Stimulated activated naive CD8-positive, alpha-beta T cell treated with anti-CD3 and anti-CD28 coated beads, Interleukin-15, Interleukin-2, amounts not matched to agents 100 ng/mL and 50 ng/mL, for 24 hours (primary cell): Measurements from ENCODE around the gene TMIGD1.

Experiments used
- H3K27ac Mint-ChIP-seq: one replicate; pipeline ENCODE4 v1.8.0; 2021; ENCODE audit warnings: mild to moderate bottlenecking, mixed read lengths
- H3K27me3 Mint-ChIP-seq: one replicate; pipeline ENCODE4 v1.8.0; 2021; ENCODE audit warnings: mixed read lengths
- H3K36me3 Mint-ChIP-seq: one replicate; pipeline ENCODE4 v1.8.0; 2021; ENCODE audit warnings: low read depth, mixed read lengths
- H3K4me1 Mint-ChIP-seq: one replicate; pipeline ENCODE4 v1.8.0; 2021; ENCODE audit warnings: low read depth, mixed read lengths
- H3K4me3 Mint-ChIP-seq: one replicate; pipeline ENCODE4 v1.8.0; 2021; ENCODE audit warnings: mild to moderate bottlenecking, mixed read lengths
- H3K9me3 Mint-ChIP-seq: one replicate; pipeline ENCODE4 v1.8.0; 2021; ENCODE audit warnings: mixed read lengths

Gene TMIGD1

DNA sequence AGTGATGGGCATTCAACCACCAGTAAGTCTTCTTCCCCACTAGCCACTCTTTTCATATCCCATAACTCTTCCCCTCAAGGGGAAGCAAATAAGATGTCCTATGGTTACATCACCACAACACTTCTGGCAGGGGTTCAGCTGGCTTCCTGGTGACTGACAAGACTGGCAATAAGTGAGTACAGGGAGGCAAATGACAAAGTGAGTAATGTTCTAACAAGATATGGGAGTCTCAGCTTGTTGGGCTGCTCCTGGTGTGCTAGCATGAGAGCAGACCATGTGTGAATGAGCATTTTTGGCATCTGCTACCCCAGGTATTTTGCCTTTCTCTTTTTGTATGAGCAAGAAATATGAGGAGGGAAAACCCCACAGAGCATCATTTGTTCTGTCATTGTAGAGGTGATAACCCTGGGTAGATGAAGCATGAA lies 9.9 kb downstream of the TMIGD1 start:
- Mint-ChIP-seq H3K36me3 (no peaks in the 10 kb centered on the region), H3K4me3 (no peak overlapping the region), H3K27me3 (no peaks in the 10 kb centered on the region), H3K9me3 (no peaks in the 10 kb centered on the region), H3K27ac (peak overlapping the region; percentile 72), H3K4me1 (peaks cover 28% of the 10 kb centered on the region)

DNA sequence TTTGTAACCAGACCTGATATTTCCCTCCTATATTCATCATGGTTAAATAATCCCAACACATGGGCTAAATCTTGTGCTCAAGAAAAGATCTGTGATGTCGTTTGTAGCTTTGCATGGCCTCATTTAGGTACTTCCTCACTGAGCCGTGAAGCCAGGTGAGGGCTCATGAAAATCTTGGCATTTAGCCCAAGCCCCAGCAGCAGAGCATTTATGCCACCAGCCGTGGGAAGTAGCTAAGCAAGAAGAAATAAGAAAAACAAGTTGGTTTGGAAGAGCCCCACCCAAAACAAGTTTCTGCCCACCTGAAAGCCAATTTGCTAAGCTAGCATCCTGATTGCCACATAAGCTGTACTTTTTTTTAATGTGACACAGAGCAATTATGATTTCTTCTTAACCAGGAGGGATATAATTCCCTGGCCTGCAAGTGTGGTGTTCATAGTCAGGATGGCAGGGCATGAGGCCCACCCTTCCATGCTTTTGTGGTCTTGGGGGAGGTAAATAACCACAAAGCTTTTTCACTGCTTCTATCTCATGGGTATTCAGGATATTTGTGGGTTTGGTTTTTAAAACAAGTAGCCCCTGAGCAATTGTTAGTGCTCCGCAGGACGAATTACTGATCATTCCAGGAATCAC lies 10.5 kb downstream of the TMIGD1 start:
- Mint-ChIP-seq H3K4me3 (no peak overlapping the region), H3K36me3 (no peaks in the 10 kb centered on the region), H3K27me3 (no peaks in the 10 kb centered on the region), H3K27ac (peak overlapping the region; percentile 72), H3K4me1 (peaks cover 28% of the 10 kb centered on the region), H3K9me3 (no peaks in the 10 kb centered on the region)

DNA sequence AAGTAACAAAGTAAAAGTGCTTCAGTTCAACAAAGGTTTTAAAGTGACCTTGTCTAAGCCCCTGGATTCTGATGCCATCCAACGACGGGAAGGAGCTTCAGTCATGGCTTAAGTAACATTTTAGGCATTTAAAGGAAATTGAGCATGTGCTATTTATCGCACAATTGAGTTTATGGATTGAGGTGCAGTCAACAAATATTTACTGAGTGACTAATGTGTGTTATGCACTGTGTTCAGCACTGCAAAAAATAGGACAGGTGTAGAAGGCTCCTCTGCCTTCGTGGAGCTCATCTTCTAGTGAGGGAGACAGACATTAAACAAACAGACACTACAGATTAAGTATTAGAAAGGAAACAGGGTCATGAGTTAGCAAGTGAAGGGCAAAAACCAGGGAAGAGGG lies 12.5 kb downstream of the TMIGD1 start:
- Mint-ChIP-seq H3K27ac (no peak overlapping the region), H3K27me3 (no peaks in the 10 kb centered on the region), H3K9me3 (no peaks in the 10 kb centered on the region), H3K4me1 (peaks cover 28% of the 10 kb centered on the region), H3K36me3 (no peaks in the 10 kb centered on the region), H3K4me3 (no peak overlapping the region)

DNA sequence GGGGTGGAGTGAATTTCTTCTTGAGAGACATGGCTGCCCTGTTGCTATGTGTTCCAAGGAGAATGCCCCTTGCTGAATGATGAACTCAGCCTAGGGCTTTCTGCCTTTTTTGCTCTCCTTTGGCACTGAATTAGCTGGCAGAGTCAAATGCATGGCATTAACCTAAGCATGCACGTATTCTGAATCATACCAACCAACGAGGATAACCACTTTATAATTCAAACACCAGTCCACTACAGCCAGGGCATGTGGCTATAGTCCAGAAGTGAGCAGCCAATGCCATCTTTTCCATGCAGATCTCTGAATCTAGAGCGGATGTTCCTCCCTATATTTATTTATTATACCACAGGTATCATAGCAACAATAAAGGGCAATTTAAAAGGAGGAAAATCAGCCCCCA lies 15.7 kb downstream of the TMIGD1 start:
- Mint-ChIP-seq H3K4me3 (no peak overlapping the region), H3K4me1 (peaks cover 4% of the 10 kb centered on the region), H3K27ac (no peak overlapping the region), H3K36me3 (no peaks in the 10 kb centered on the region), H3K27me3 (no peaks in the 10 kb centered on the region), H3K9me3 (no peaks in the 10 kb centered on the region)

DNA sequence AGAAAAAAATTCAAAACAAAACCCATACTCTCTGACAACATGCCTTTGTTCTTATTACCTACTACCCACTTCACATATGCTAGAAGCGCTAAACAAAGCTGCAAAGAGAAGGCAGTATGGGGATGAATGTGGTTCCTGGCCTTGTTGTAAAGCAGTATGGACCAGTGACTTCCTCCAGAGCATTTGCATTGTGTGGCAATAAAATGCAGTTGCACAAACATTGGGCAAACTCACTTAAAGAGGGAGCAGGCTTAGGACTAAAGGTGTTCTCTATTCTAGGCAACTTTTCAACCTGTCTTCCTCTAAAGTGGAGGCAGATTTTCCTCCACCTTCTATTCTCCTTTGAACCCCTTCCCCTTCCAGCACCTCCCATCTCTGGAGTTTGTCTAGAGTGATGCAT lies 17.1 kb downstream of the TMIGD1 start:
- H3K36me3 Mint-ChIP-seq: no peaks in the 10 kb centered on the region
- no peaks in the 10 kb centered on the region for H3K27me3 Mint-ChIP-seq
- H3K27ac Mint-ChIP-seq: no peak overlapping the region
- H3K4me3 Mint-ChIP-seq: no peak overlapping the region
- no peaks in the 10 kb centered on the region for H3K9me3 Mint-ChIP-seq
- no peaks in the 10 kb centered on the region for H3K4me1 Mint-ChIP-seq

DNA sequence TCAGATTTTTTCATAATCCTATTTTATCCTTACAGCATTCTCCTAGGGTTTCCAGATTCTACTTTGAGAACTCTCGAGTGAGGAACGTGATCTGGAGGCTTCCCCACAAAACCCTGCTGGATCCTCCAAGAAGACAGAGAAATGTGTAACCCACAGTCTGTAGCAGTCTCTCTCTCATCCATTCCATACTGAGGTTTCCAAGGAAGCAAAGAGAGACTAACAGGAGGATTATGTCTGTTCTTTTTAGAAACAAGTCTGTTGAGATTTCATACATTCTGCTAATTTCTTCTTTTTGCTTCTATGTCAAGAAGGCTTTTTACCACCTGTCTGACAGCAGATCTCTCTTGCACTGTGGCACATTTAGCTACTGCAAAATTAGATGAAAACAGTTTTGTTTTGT lies 18.8 kb downstream of the TMIGD1 start:
- no peaks in the 10 kb centered on the region for H3K27me3 Mint-ChIP-seq
- H3K27ac Mint-ChIP-seq: no peak overlapping the region

DNA sequence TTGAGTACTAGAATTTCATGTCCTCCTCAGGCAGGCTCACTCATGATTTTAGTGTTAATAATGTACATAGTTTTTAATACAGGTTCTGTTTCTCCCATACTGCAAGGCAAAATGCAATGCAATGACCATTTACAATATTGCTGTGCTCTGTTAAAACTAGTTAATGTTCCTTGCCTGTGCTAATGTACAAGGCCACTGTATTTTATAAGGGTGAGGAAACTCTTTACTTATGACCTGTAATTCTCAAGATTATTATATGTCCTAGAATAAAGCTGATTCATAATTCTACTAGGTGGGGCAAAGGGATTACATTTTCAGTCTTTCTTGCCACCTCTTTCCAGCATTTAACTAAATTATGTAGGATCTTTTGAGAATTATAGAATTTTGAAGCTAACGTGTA lies 19.4 kb downstream of the TMIGD1 start:
- Mint-ChIP-seq H3K4me1 (no peaks in the 10 kb centered on the region), H3K4me3 (no peak overlapping the region), H3K9me3 (no peaks in the 10 kb centered on the region), H3K27me3 (no peaks in the 10 kb centered on the region), H3K27ac (no peak overlapping the region), H3K36me3 (no peaks in the 10 kb centered on the region)

More for the DNA sequence above, 18.8 kb downstream of the TMIGD1 start:
- Mint-ChIP-seq H3K4me1 (no peaks in the 10 kb centered on the region), H3K36me3 (no peaks in the 10 kb centered on the region), H3K4me3 (no peak overlapping the region), H3K9me3 (no peaks in the 10 kb centered on the region)

DNA sequence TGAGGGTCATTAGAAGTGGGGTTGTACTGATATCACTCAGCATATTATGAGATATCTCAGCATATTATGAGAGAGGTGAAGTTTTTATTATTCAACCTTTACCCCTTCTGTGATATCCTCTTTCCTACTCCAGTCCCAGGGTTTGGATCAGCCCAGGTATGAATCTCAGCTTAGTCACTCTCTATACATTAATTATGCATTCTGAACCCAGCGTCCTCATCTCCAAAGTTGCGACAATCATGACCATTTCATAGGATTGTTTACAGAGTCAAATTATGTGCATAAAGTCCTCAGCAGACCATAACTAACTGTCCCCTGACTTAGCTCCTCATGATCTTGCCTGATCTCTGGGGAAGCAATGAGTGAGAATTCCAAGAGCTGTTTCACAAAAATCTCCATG lies 21.6 kb downstream of the TMIGD1 start:
- no peaks in the 10 kb centered on the region for H3K9me3 Mint-ChIP-seq
- H3K36me3 Mint-ChIP-seq: no peaks in the 10 kb centered on the region
- H3K4me3 Mint-ChIP-seq: no peak overlapping the region
- H3K27ac Mint-ChIP-seq: no peak overlapping the region
- no peaks in the 10 kb centered on the region for H3K4me1 Mint-ChIP-seq
- H3K27me3 Mint-ChIP-seq: no peaks in the 10 kb centered on the region

DNA sequence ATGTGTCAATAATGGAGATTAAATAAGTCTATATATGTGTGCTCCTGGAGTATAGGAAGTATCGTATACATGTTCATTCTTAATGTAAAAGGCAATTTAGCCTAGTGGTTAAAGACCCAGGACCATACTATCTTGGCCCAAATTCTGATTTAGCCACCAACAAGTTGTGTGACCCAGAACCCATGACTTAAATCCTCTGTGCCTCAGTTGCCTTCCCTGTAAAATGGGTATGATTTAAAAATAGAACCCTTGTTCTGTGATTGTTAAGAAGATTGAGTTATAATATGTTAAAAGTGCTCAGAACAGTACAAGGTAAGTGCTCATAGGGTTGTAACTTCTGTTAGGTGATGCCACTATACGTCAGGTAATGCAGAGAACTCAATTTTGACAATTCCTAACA lies 23.3 kb downstream of the TMIGD1 start:
- no peaks in the 10 kb centered on the region for H3K27me3 Mint-ChIP-seq
- no peaks in the 10 kb centered on the region for H3K4me1 Mint-ChIP-seq
- H3K9me3 Mint-ChIP-seq: no peaks in the 10 kb centered on the region
- no peaks in the 10 kb centered on the region for H3K36me3 Mint-ChIP-seq
- H3K4me3 Mint-ChIP-seq: no peak overlapping the region
- no peak overlapping the region for H3K27ac Mint-ChIP-seq

DNA sequence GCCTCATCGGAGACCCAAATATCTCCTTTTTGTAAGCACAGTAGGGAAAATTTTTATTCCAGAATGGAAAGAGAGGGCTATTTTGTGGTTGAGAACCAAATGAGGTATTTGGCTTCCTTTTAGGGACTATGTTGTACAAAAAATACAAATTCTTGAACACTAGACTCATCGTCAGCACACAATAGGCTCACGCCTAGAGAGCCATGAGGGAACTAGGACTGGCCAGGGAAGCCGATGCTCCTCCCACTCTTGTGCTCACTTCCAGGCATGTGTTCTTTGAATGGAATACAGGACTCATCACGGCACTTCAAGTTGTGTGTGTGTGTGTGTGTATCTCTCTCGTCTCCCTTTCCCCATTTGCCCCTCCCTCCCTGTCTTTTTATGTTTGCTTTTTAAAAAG lies 24.3 kb downstream of the TMIGD1 start:
- no peaks in the 10 kb centered on the region for H3K9me3 Mint-ChIP-seq

DNA sequence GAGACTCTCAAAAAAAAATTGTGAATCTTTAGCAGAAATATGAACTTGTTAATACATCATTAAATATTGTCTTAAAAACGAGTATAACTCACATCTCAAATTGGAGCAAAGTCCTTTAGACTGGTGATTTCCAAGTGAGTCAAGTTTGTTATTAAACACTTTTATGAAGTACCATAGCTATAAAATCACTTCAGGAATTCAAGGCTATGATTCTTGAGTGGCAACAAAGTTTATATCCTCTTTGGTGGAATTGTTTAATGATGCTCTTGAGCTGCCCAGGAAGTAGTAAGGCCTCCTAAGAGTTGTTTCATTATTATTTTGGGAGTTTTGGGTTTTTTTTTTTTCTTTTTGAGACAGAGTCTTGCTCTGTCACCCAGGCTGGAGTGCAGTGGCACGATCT lies 25.5 kb downstream of the TMIGD1 start:
- Mint-ChIP-seq H3K27ac (no peak overlapping the region), H3K36me3 (no peaks in the 10 kb centered on the region), H3K9me3 (no peaks in the 10 kb centered on the region), H3K27me3 (no peaks in the 10 kb centered on the region), H3K4me3 (no peak overlapping the region), H3K4me1 (no peaks in the 10 kb centered on the region)

More for the DNA sequence above, 24.3 kb downstream of the TMIGD1 start:
- Mint-ChIP-seq H3K4me3 (no peak overlapping the region), H3K36me3 (no peaks in the 10 kb centered on the region), H3K4me1 (no peaks in the 10 kb centered on the region), H3K27me3 (no peaks in the 10 kb centered on the region), H3K27ac (no peak overlapping the region)

DNA sequence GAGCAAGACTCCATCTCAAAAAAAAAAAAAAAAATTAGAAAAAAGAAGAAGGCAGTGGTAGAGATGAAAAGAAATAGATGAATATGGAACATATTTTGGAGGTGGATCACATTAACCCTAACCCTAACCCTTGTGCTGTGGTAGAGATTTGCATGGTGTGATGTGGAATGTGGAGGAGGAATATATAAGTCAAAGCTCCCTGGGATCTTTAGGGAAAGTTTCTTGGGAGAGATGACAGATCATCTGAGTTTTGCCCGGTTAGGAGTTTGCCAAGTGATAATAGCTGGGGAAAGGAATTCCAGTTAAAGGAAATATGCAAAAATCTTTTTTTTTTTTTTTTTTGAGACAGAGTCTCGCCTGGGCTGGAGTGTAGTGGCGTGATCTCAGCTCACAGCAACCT lies 29.1 kb downstream of the TMIGD1 start:
- Mint-ChIP-seq H3K27ac (no peak overlapping the region), H3K27me3 (no peaks in the 10 kb centered on the region), H3K4me1 (peaks cover 12% of the 10 kb centered on the region), H3K4me3 (no peak overlapping the region), H3K36me3 (no peaks in the 10 kb centered on the region), H3K9me3 (peaks cover 6% of the 10 kb centered on the region)

DNA sequence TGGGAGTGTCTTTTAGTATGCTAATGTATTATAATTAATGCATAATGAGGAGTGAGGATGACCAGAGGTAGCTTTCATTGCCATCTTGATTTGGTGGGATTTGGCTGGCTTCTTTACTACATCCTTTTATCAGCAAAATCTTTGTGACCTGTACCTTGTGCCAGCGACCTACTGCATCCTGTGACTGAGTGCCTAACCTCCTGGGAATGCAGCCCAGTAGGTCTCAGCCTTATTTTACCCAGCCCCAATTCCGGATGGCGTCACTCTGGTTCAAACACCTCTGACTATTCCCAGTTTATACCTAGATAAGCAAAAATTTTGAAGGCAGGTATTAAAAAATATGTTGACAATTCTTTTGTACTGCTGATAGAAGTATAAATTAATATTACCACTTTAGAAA lies 31.6 kb downstream of the TMIGD1 start:
- Mint-ChIP-seq H3K36me3 (no peaks in the 10 kb centered on the region), H3K4me1 (peaks cover 12% of the 10 kb centered on the region), H3K27me3 (no peaks in the 10 kb centered on the region), H3K27ac (no peak overlapping the region), H3K9me3 (peaks cover 6% of the 10 kb centered on the region), H3K4me3 (no peak overlapping the region)

DNA sequence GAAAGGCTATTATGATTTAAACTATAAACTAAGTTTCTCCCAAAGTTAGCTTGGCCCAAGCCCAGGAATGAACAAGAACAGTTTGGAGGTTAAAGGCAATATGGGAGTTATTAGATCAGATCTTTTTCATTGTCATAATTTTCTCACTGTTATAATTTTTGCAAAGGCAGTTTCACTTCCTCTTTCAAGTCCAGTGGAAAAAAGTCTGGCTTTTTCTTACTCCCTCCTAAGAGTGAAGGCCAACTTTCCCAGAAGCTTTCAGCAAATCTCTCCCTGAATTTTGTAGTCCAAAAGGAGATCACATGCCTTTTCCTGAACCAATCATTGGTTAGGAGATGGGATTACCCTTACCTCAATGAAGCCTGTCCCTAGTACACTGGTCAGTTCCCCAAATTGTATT lies 33.0 kb downstream of the TMIGD1 start:
- Mint-ChIP-seq H3K27me3 (no peaks in the 10 kb centered on the region), H3K9me3 (peaks cover 6% of the 10 kb centered on the region), H3K4me3 (no peak overlapping the region), H3K36me3 (no peaks in the 10 kb centered on the region), H3K27ac (no peak overlapping the region), H3K4me1 (peaks cover 12% of the 10 kb centered on the region)

DNA sequence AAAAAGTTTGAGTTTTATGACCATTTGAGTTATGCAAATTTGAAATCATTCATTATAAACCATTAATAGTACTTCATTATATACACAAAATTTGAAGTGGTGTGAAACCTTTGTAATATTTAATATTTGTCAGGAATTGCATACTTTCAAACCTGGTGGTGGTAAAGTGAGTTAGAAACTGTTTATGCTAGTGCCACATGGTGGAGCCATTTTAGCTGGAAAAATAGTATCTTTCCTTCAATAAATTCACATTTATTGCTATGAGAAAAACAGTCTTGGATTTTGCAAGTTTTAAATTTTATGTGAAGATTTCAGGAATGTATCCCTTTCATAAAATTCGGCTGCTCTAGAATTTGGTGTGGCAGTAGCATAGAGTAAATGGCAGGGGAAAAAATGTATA lies 34.9 kb downstream of the TMIGD1 start:
- H3K27ac Mint-ChIP-seq: no peak overlapping the region
- peaks cover 6% of the 10 kb centered on the region for H3K9me3 Mint-ChIP-seq
- H3K4me1 Mint-ChIP-seq: peaks cover 12% of the 10 kb centered on the region
- H3K27me3 Mint-ChIP-seq: no peaks in the 10 kb centered on the region
- no peak overlapping the region for H3K4me3 Mint-ChIP-seq
- H3K36me3 Mint-ChIP-seq: no peaks in the 10 kb centered on the region

DNA sequence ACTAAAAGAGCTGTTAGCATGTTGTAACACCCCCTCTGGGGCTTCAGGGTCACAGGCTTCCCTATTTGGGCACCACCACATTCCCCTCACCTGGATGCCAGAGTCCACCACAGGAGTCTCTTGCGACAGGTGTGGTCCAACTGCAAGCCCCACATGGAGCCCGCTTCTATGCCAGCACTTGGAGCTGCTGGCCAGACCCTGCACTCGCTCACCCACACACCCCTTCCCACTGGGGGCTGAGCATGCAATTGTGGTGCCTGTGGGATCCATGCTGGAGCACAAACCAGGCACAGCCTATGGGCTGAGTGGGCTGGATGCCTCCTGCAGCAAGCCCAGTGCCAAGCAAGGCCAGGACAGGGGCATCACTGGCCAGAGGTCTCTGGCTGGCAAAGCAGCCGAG lies 36.1 kb downstream of the TMIGD1 start:
- no peaks in the 10 kb centered on the region for H3K27me3 Mint-ChIP-seq

More for the DNA sequence above, 36.1 kb downstream of the TMIGD1 start:
- H3K27ac Mint-ChIP-seq: no peak overlapping the region
- H3K9me3 Mint-ChIP-seq: peaks cover 6% of the 10 kb centered on the region
- no peak overlapping the region for H3K4me3 Mint-ChIP-seq
- H3K36me3 Mint-ChIP-seq: no peaks in the 10 kb centered on the region
- peaks cover 14% of the 10 kb centered on the region for H3K4me1 Mint-ChIP-seq
